Gastroesophageal sphincter (tissue), 4 donors: ENCODE results near the gene MYO9A. TPM values are rescaled to one million over a fixed set of nuclear protein-coding genes. Genes with fewer than 3 reads are reported as not detected.

Source experiments
- ATAC-seq: fragments of 150-250 bp; one replicate; pipeline ENCODE4 v1.9.1; 2016; ENCODE audit warnings: mild to moderate bottlenecking, moderate library complexity
- H3K27ac ChIP-seq, 4 donors: fragments of 200-600 bp; sonication (generic) in 3 of 4; 1 replicate in 3 of 4; 2 replicates in 1 of 4; pipeline ENCODE4 v1.5.1; 2016 to 2019
- H3K27me3 ChIP-seq: fragments of 200-600 bp; sonication (generic); one replicate; pipeline ENCODE4 v1.5.1; 2019
- H3K36me3 ChIP-seq, 2 donors: fragments of 200-600 bp; sonication (generic); one replicate each; pipeline ENCODE4 v1.5.1; 2019; ENCODE audit warnings: control low read depth in 1 of 2
- H3K4me1 ChIP-seq, 3 donors: fragments of 200-600 bp; sonication (generic); 1 replicate in 2 of 3; 2 replicates in 1 of 3; pipeline ENCODE4 v1.5.1; 2016 to 2019; ENCODE audit warnings: control low read depth in 2 of 3
- H3K4me3 ChIP-seq, 2 donors: fragments of 200-600 bp; sonication (generic); one replicate each; pipeline ENCODE4 v1.5.1; 2019; ENCODE audit warnings: mild to moderate bottlenecking in 1 of 2, moderate library complexity in 1 of 2
- H3K9me3 ChIP-seq, 3 donors: fragments of 200-600 bp; sonication (generic); one replicate each; pipeline ENCODE4 v1.5.1; 2017 to 2019; ENCODE audit warnings: control low read depth in 2 of 3
- CTCF ChIP-seq, 4 experiments: fragments of 200-600 bp in 2 of 4; fragments of 450-650 bp in 2 of 4; sonication (generic) in 1 of 4; IDR thresholded peaks; one replicate each; pipeline ENCODE4 v1.5.1; 2017 to 2019; ENCODE audit warnings: antibody characterized with exemption in 4 of 4, mild to moderate bottlenecking in 2 of 4, moderate library complexity in 2 of 4
- EP300 ChIP-seq: sonication (generic); formaldehyde crosslinking; IDR thresholded peaks from one replicate; pipeline ENCODE4 v1.6.1; 2017; ENCODE audit warnings: antibody characterized with exemption, mild to moderate bottlenecking
- POLR2A ChIP-seq, 2 donors: fragments of 450-650 bp; IDR thresholded peaks; one replicate each; pipeline ENCODE4 v1.6.1; 2017; ENCODE audit warnings: antibody characterized with exemption in 2 of 2, mild to moderate bottlenecking in 2 of 2, moderate library complexity in 1 of 2
- POLR2AphosphoS5 ChIP-seq: sonication (generic); formaldehyde crosslinking; IDR thresholded peaks from one replicate; pipeline ENCODE4 v1.6.1; 2017; ENCODE audit warnings: antibody characterized with exemption
- WGBS, 2 donors: methylation state at CpG; one replicate each; pipeline ENCODE4 v1.1.5; 2018; ENCODE audit warnings: low coverage in 1 of 2; 5-methylcytosine and 5-hydroxymethylcytosine counted together
- total RNA-seq, 4 donors: library from RNA; depleted of rRNA; stranded (reverse); fragments of >200 nt; gene quantifications; one replicate each; pipeline ENCODE4 v1.1.0, GENCODE V29; 2016

The MYO9A gene
- total RNA-seq, 4 donors from 2014 or later, result 74.5 to 118 (median 108) TPM

GRCh38 chr15:72116731-72117485, 1.0 kb downstream of the MYO9A start:
- TF ChIP-seq CTCF (IDR thresholded peaks at IDR 0.05) (no peak), POLR2A (IDR thresholded peaks at IDR 0.05) (no peak), EP300 (no peak), POLR2AphosphoS5 (no peak)
- Histone ChIP-seq H3K9me3 (no peaks in the 10 kb centered on the region), H3K27ac (peak overlapping the region; percentile 64 to 97 (median 93)), H3K36me3 (no peaks in the 10 kb centered on the region), H3K27me3 (no peaks in the 10 kb centered on the region), H3K4me1 (peaks cover 0 to 56% (median 15%) of the 10 kb centered on the region in 3 donors), H3K4me3 (peak overlapping the region; percentile 50 to 72)
- no peak for ATAC-seq
- 0% methylated on average over 8 to 23 of the region's 24 CpGs for WGBS, 2 donors

DNA sequence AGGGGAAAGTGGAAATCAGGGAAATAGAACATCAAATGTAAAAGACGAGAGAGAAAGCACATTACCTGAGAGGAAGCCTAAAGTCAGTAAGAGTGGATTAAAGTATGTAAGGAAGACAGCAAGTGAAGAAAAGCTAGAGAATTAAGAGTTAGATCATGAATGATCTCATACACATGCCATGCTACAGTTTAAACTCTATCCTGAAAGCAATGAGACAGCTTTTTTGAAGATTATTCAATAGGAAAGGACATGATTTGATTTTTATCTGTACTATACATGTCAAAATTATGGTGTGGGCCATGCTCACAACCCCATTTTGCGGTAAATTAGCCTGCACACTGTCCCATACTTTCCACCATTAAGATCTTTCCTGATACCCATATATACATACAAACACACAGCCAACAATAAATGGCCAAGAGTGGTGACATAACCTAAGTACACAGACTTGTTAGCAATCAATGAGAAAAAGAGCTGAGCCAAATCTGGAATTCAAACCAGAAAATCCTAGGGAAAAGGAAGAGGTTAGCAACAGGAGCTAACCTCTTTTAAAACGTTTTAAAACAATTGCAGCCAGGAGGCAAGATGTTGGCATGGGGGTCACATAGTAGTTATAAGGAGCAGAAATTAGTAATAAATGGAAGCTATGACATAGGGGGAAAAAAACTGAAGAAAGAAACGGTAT, 4.5 kb downstream of the MYO9A start:
- H3K36me3 ChIP-seq, result no peaks in the 10 kb centered on the region
- WGBS, 2 donors, result 56 to 68% methylated on average over 3 to 4 of the region's 4 CpGs
- H3K4me1 ChIP-seq, result peaks cover 0 to 78% (median 17%) of the 10 kb centered on the region in 3 donors
- ATAC-seq, result no peak
- H3K27ac ChIP-seq, result peak overlapping the region in 2 of 4 donors; percentile 51 to 52
- TF ChIP-seq POLR2AphosphoS5 (no peak), CTCF (IDR thresholded peaks at IDR 0.05) (no peak), POLR2A (IDR thresholded peaks at IDR 0.05) (no peak), EP300 (no peak)
- no peak overlapping the region for H3K4me3 ChIP-seq
- no peaks in the 10 kb centered on the region for H3K27me3 ChIP-seq
- no peaks in the 10 kb centered on the region for H3K9me3 ChIP-seq

GRCh38 chr15:72112805-72113204, 5.1 kb downstream of the MYO9A start:
- peaks cover 0 to 85% (median 17%) of the 10 kb centered on the region in 3 donors for H3K4me1 ChIP-seq

DNA sequence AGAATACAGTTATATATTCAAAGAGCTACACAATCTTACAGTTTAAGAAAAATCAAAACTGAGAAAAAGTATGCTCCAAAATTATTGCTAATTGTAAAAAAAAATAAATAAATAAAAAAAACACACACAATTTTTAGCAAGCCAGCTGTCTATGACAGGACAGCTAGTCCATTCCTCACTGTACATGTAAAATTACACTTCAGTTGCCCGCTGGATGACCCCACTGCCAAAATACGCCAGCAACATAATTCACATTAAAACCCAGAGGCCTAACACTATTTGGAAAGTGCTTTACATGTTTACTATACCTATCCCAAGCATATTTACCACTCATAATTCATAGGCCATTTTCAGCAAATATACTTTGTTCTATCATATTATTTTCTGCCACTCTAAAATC, 5.8 kb downstream of the MYO9A start:
- no peaks in the 10 kb centered on the region for H3K36me3 ChIP-seq
- peak overlapping the region in 2 of 4 donors; percentile 11 to 51 for H3K27ac ChIP-seq
- H3K27me3 ChIP-seq, result no peaks in the 10 kb centered on the region
- H3K4me3 ChIP-seq, result no peak overlapping the region
- WGBS, 2 donors, result 29 to 33% methylated on average over 2 of the region's 2 CpGs
- H3K4me1 ChIP-seq, result peaks cover 0 to 92% (median 17%) of the 10 kb centered on the region in 3 donors
- H3K9me3 ChIP-seq, result no peaks in the 10 kb centered on the region
- no peak for TF ChIP-seq CTCF (IDR thresholded peaks at IDR 0.05)
- no peak for TF ChIP-seq POLR2A (IDR thresholded peaks at IDR 0.05)
- TF ChIP-seq EP300, result no peak
- no peak for TF ChIP-seq POLR2AphosphoS5
- no peak for ATAC-seq

More at GRCh38 chr15:72112805-72113204, 5.1 kb downstream of the MYO9A start:
- Histone ChIP-seq H3K27me3 (no peaks in the 10 kb centered on the region), H3K9me3 (no peaks in the 10 kb centered on the region), H3K36me3 (no peaks in the 10 kb centered on the region), H3K4me3 (no peak overlapping the region), H3K27ac (peak overlapping the region in 2 of 4 donors; percentile 51 to 52)
- TF ChIP-seq CTCF (IDR thresholded peaks at IDR 0.05) (no peak), POLR2AphosphoS5 (no peak), POLR2A (IDR thresholded peaks at IDR 0.05) (no peak), EP300 (no peak)
- ATAC-seq, result no peak
